OCI-LY7 (cell line): ENCODE measurements around the gene ACSS3. TPM values are rescaled to one million over a fixed set of nuclear protein-coding genes. Genes with fewer than 3 reads are reported as not detected.

Experiments
- BruUV-seq: library from RNA; stranded (reverse); fragments of 400-500 nt; replicated peaks from 2 replicates; lab custom pipeline; 2021; lab: Mats Ljungman, UMichigan
- CTCF ChIA-PET: fragments of 300-600 bp; sonication (Branson Sonifier 250); formaldehyde crosslinking; loops from one replicate; lab custom pipeline; 2022; ENCODE audit warnings: antibody characterized with exemption; ENCODE audit not compliant: unreplicated experiment; lab: Charles Lee
- POLR2A ChIA-PET: fragments of 300-600 bp; sonication (Branson Sonifier 250); formaldehyde crosslinking; loops from one replicate; lab custom pipeline; 2022; ENCODE audit warnings: antibody characterized with exemption; lab: Charles Lee
- DNase-seq: peaks from one replicate; pipeline ENCODE4 v3.0.0-alpha.2; 2015; ENCODE audit warnings: low spot score
- H2AFZ ChIP-seq: fragments of 200-600 bp; sonication (generic), shearing (Covaris generic); 2 replicates; pipeline ENCODE4 v1.6.1; 2014; ENCODE audit warnings: mild to moderate bottlenecking, antibody characterized with exemption, low read length, moderate library complexity
- H3K27ac ChIP-seq: fragments of 200-600 bp; sonication (generic); 2 replicates; pipeline ENCODE4 v1.5.1; 2014; ENCODE audit warnings: mixed run types, low read depth, mild to moderate bottlenecking, moderate library complexity, low read length, inconsistent platforms; ENCODE audit not compliant: poor library complexity, severe bottlenecking
- H3K36me3 ChIP-seq: fragments of 200-600 bp; sonication (generic); 2 replicates; pipeline ENCODE4 v1.6.1; 2014; ENCODE audit warnings: mild to moderate bottlenecking, antibody characterized with exemption, low read length, moderate library complexity, mixed read lengths; ENCODE audit not compliant: insufficient read depth
- H3K4me1 ChIP-seq: fragments of 200-600 bp; sonication (generic); 2 replicates; pipeline ENCODE4 v1.5.1; 2014; ENCODE audit warnings: mild to moderate bottlenecking, low read length; ENCODE audit not compliant: insufficient read depth, poor library complexity, severe bottlenecking
- H3K4me2 ChIP-seq: fragments of 200-600 bp; sonication (generic); 2 replicates; pipeline ENCODE4 v1.6.1; 2014; ENCODE audit warnings: mild to moderate bottlenecking, low read length
- H3K4me3 ChIP-seq: fragments of 200-600 bp; sonication (generic); 2 replicates; pipeline ENCODE4 v1.5.1; 2014; ENCODE audit warnings: mild to moderate bottlenecking, low read depth, low read length; ENCODE audit not compliant: poor library complexity, severe bottlenecking
- H3K79me2 ChIP-seq: fragments of 200-600 bp; sonication (generic); 2 replicates; pipeline ENCODE4 v1.6.1; 2016; ENCODE audit warnings: low read depth, mild to moderate bottlenecking, low read length, moderate library complexity, mixed read lengths; ENCODE audit not compliant: insufficient read depth
- H3K9me2 ChIP-seq: fragments of 200-600 bp; sonication (generic); 2 replicates; pipeline ENCODE4 v1.6.1; 2016; ENCODE audit warnings: mild to moderate bottlenecking, low read length, mixed read lengths; ENCODE audit not compliant: insufficient read depth
- H3K9me3 ChIP-seq: fragments of 200-600 bp; sonication (generic); 2 replicates; pipeline ENCODE4 v1.6.1; 2014; ENCODE audit warnings: mild to moderate bottlenecking, mixed run types, low read length, mixed read lengths
- H4K20me1 ChIP-seq: fragments of 200-600 bp; sonication (generic); 2 replicates; pipeline ENCODE4 v1.6.1; 2014; ENCODE audit warnings: mild to moderate bottlenecking, antibody characterized with exemption, low read length, moderate library complexity, mixed read lengths; ENCODE audit not compliant: insufficient read depth
- CTCF ChIP-seq: fragments of 200-600 bp; sonication (generic); conservative IDR thresholded peaks from 2 replicates; pipeline ENCODE4 v1.5.1; 2014; ENCODE audit warnings: mild to moderate bottlenecking, antibody characterized with exemption, low read length, moderate library complexity, mixed read lengths
- EZH2phosphoT487 ChIP-seq: fragments of 200-600 bp; sonication (generic); IDR thresholded peaks from 2 replicates; pipeline ENCODE4 v1.6.1; 2018; ENCODE audit warnings: low read depth, borderline replicate concordance, mild to moderate bottlenecking, mixed run types, antibody characterized with exemption, low read length, moderate library complexity, mixed read lengths
- intact Hi-C: fragments of 100-400 bp; cut with micrococcal nuclease; formaldehyde crosslinking; loops from one replicate; pipeline ENCODE4 v1.10.0; 2022; ENCODE audit not compliant: unreplicated experiment
- total RNA-seq, 2 experiments: library from RNA; depleted of rRNA in 1 of 2; stranded (reverse); fragments of >200 nt in 1 of 2; shearing (Covaris generic) in 1 of 2; gene quantifications; 2 replicates each; pipeline ENCODE4 v1.2.3, GENCODE V29; 2014 to 2022

ACSS3 gene
- total RNA-seq, 2 experiments from 2014 or later: not detected

- Histone ChIP-seq H3K4me3 (no peak overlapping the region), H3K27ac (no peak overlapping the region), H3K9me3 (no peaks in the 10 kb centered on the region), H3K79me2 (no peaks in the 10 kb centered on the region), H3K4me1 (no peaks in the 10 kb centered on the region), H4K20me1 (no peaks in the 10 kb centered on the region), H2AFZ (no peak overlapping the region), H3K36me3 (no peaks in the 10 kb centered on the region), H3K4me2 (no peak overlapping the region), H3K9me2 (no peaks in the 10 kb centered on the region)
- POLR2A ChIA-PET: no interaction called here
- no peak for DNase-seq
- CTCF ChIA-PET: no interaction called here
- no TSS peak for BruUV-seq
- intact Hi-C loops: no loop called here
- TF ChIP-seq CTCF (no peak), EZH2phosphoT487 (no peak)
Measured at GRCh38 chr12:81083018-81083417, 5.1 kb downstream of the ACSS3 start.

DNA sequence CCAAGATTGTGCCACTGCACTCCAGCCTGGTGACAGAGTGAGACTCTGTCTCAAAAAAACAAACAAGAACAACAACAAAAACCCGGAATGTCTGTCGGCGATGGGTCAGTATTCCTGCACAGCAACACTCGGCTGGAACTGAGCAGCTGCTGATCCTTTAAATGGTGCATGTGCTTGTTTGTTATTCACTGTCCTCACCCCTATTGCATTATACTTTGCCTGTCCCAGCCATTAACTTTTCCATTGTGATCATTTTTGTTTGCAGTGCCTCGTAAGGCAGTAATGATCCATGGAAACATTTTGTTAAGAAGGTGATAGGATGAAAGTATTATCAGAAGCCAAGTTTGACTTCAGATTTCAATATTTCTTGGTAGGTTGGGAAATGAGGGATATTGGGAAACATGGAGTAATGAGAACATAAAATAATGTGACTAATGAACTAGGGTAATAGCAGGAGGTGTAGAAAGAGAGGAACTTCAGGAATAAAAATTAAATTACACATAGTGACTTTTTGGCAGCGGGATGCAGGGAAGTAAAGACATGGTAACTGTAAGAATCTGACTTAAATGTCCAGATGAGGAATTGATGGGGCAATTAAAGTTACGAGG is 6.1 kb downstream of the ACSS3 start:
- DNase-seq: no peak
- POLR2A ChIA-PET: no interaction called here

More for the DNA sequence above, 6.1 kb downstream of the ACSS3 start:
- Histone ChIP-seq H3K9me3 (no peaks in the 10 kb centered on the region), H4K20me1 (no peaks in the 10 kb centered on the region), H3K4me1 (no peaks in the 10 kb centered on the region), H3K79me2 (no peaks in the 10 kb centered on the region), H3K36me3 (no peaks in the 10 kb centered on the region), H2AFZ (no peak overlapping the region), H3K4me2 (no peak overlapping the region), H3K9me2 (no peaks in the 10 kb centered on the region), H3K27ac (no peak overlapping the region), H3K4me3 (no peak overlapping the region)
- no TSS peak for BruUV-seq
- CTCF ChIA-PET: no interaction called here
- TF ChIP-seq EZH2phosphoT487 (no peak), CTCF (no peak)
- intact Hi-C loops: no loop called here
